SU-DHL-6 (cell line): ENCODE data around the gene FABP1.

Source experiments
- EZH2phosphoT487 ChIP-seq: fragments of 200-600 bp; sonication (generic), shearing (Covaris generic); conservative IDR thresholded peaks from 2 replicates; pipeline ENCODE4 v1.6.1; 2018; ENCODE audit warnings: mild to moderate bottlenecking, antibody characterized with exemption, low read length, moderate library complexity, mixed read lengths
- TF ChIP-seq, protein P1 (sequence below): fragments of 200-600 bp; sonication (generic); IDR thresholded peaks from one replicate; pipeline ENCODE4 v1.5.1; 2017; ENCODE audit warnings: antibody characterized with exemption, mild to moderate bottlenecking, low read length, moderate library complexity; ENCODE audit not compliant: insufficient read depth, poor library complexity, severe bottlenecking

DNA sequence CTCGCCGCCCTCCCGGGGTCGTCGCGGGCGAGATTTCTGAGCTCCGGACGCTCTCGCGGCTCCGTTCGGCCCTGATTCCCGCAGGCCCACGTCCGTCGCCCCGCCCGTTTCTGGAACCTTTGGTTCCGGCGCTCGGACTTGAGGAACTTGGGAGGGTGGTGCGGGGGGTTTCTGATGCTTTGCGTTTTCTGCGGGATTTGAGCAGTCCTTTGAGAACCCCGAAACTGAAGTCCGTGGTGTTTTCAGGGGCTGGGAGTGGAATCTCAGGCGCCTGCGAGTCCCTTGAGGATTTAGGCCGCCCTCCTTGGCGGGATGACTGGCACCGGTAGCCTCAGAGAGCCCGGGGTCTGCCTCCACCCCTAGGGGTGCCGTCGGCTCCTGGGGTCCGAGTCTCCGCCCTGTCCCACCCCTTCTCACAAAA, 42.6 kb upstream of the FABP1 start:
- TF ChIP-seq, protein P1, sequence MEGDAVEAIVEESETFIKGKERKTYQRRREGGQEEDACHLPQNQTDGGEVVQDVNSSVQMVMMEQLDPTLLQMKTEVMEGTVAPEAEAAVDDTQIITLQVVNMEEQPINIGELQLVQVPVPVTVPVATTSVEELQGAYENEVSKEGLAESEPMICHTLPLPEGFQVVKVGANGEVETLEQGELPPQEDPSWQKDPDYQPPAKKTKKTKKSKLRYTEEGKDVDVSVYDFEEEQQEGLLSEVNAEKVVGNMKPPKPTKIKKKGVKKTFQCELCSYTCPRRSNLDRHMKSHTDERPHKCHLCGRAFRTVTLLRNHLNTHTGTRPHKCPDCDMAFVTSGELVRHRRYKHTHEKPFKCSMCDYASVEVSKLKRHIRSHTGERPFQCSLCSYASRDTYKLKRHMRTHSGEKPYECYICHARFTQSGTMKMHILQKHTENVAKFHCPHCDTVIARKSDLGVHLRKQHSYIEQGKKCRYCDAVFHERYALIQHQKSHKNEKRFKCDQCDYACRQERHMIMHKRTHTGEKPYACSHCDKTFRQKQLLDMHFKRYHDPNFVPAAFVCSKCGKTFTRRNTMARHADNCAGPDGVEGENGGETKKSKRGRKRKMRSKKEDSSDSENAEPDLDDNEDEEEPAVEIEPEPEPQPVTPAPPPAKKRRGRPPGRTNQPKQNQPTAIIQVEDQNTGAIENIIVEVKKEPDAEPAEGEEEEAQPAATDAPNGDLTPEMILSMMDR: no peak
- TF ChIP-seq EZH2phosphoT487: no peak
